Colonic mucosa (tissue), 4 donors: ENCODE data around the gene PLCB4. TPM values are rescaled to one million over a fixed set of nuclear protein-coding genes. Genes with fewer than 3 reads are reported as not detected.

Experiments
- DNase-seq: peaks from one replicate; pipeline ENCODE4 v3.0.0-alpha.2; 2020
- H3K27ac ChIP-seq: fragments of 200-600 bp; one replicate; pipeline ENCODE4 v1.8.0; 2021
- H3K27me3 ChIP-seq: fragments of 200-600 bp; one replicate; pipeline ENCODE4 v1.8.0; 2021
- H3K36me3 ChIP-seq: fragments of 200-600 bp; one replicate; pipeline ENCODE4 v1.8.0; 2021
- H3K4me1 ChIP-seq: fragments of 200-600 bp; one replicate; pipeline ENCODE4 v1.8.0; 2021; ENCODE audit warnings: mild to moderate bottlenecking
- H3K4me3 ChIP-seq: fragments of 200-600 bp; one replicate; pipeline ENCODE4 v1.8.0; 2021
- H3K9ac ChIP-seq, 2 donors: one replicate each; pipeline ENCODE4 v1.7.0; 2013; ENCODE audit warnings: control low read depth in 2 of 2, low read depth in 2 of 2, low read length in 2 of 2
- H3K9me3 ChIP-seq: fragments of 200-600 bp; one replicate; pipeline ENCODE4 v1.8.0; 2021
- CTCF ChIP-seq: fragments of 200-600 bp; IDR thresholded peaks from one replicate; pipeline ENCODE4 v1.8.0; 2022; ENCODE audit warnings: antibody characterized with exemption, mild to moderate bottlenecking
- intact Hi-C: fragments of 100-400 bp; cut with DNase I; formaldehyde crosslinking; loops from one replicate; pipeline ENCODE4 v1.14.1; 2022
- total RNA-seq, 2 donors: library from RNA; stranded (reverse); fragmentation: NEBNext Ultra II Directional in 1 of 2; extraction: Animal tissue kit (Norgen Biotek cat#: 25700) in 1 of 2; gene quantifications; one replicate each; pipeline ENCODE4 v1.2.1, GENCODE V29; 2021
- donor health status: healthy.
- donor health status: DM: no; HTN: no; CAD: no.
- donor health status: DM: no; HTN: no; CAD: no.

Gene PLCB4
- total RNA-seq, 2 donors from 2014 or later, result 39.4 to 39.5 TPM

- H3K4me1 ChIP-seq, result no peaks in the 10 kb centered on the region
- TF ChIP-seq CTCF, result no peak
- no peak overlapping the region for H3K27ac ChIP-seq
- H3K9me3 ChIP-seq, result no peaks in the 10 kb centered on the region
- H3K4me3 ChIP-seq, result no peak overlapping the region
- H3K36me3 ChIP-seq, result no peaks in the 10 kb centered on the region
- intact Hi-C loops, result no loop called here
- H3K9ac ChIP-seq, result no peak overlapping the region
- H3K27me3 ChIP-seq, result no peaks in the 10 kb centered on the region
- DNase-seq, result no peak
Measured at GRCh38 chr20:9476174-9476573, 407.3 kb downstream of the PLCB4 start.

GRCh38 chr20:9476637-9477036 is 407.8 kb downstream of the PLCB4 start:
- DNase-seq, result no peak
- no peaks in the 10 kb centered on the region for H3K4me1 ChIP-seq
- intact Hi-C loops, result no loop called here
- H3K4me3 ChIP-seq, result no peak overlapping the region
- H3K9ac ChIP-seq, result no peak overlapping the region
- no peaks in the 10 kb centered on the region for H3K36me3 ChIP-seq
- TF ChIP-seq CTCF, result no peak
- H3K27ac ChIP-seq, result no peak overlapping the region
- H3K27me3 ChIP-seq, result no peaks in the 10 kb centered on the region
- H3K9me3 ChIP-seq, result no peaks in the 10 kb centered on the region

GRCh38 chr20:9478771-9479170 is 409.9 kb downstream of the PLCB4 start:
- TF ChIP-seq CTCF, result no peak
- Histone ChIP-seq H3K27me3 (no peaks in the 10 kb centered on the region), H3K27ac (no peak overlapping the region), H3K36me3 (no peaks in the 10 kb centered on the region), H3K9me3 (no peaks in the 10 kb centered on the region), H3K4me3 (no peak overlapping the region), H3K4me1 (no peaks in the 10 kb centered on the region), H3K9ac (no peak overlapping the region)
- DNase-seq, result no peak
- intact Hi-C loops, result no loop called here

GRCh38 chr20:9480066-9480465 is 411.2 kb downstream of the PLCB4 start:
- no peak for TF ChIP-seq CTCF
- Histone ChIP-seq H3K4me3 (no peak overlapping the region), H3K27ac (no peak overlapping the region), H3K9me3 (no peaks in the 10 kb centered on the region), H3K27me3 (no peaks in the 10 kb centered on the region), H3K4me1 (no peaks in the 10 kb centered on the region), H3K9ac (no peak overlapping the region), H3K36me3 (no peaks in the 10 kb centered on the region)
- intact Hi-C loops, result no loop called here
- DNase-seq, result no peak

GRCh38 chr20:9482180-9482579 is 413.3 kb downstream of the PLCB4 start:
- intact Hi-C loops, result no loop called here
- Histone ChIP-seq H3K9ac (no peak overlapping the region), H3K4me3 (no peak overlapping the region), H3K27ac (no peak overlapping the region), H3K9me3 (no peaks in the 10 kb centered on the region), H3K4me1 (no peaks in the 10 kb centered on the region), H3K36me3 (no peaks in the 10 kb centered on the region), H3K27me3 (no peaks in the 10 kb centered on the region)
- TF ChIP-seq CTCF, result no peak
- DNase-seq, result no peak

- DNase-seq, result no peak
- no peaks in the 10 kb centered on the region for H3K27me3 ChIP-seq
Measured at GRCh38 chr20:9483131-9483530, 414.2 kb downstream of the PLCB4 start.

More at GRCh38 chr20:9483131-9483530, 414.2 kb downstream of the PLCB4 start:
- Histone ChIP-seq H3K36me3 (no peaks in the 10 kb centered on the region), H3K4me1 (no peaks in the 10 kb centered on the region), H3K27ac (no peak overlapping the region), H3K9me3 (no peaks in the 10 kb centered on the region), H3K4me3 (no peak overlapping the region), H3K9ac (no peak overlapping the region)
- no peak for TF ChIP-seq CTCF
- intact Hi-C loops, result no loop called here
